ENCODE measurements around the gene CRYBB1. TPM values are rescaled to one million over a fixed set of nuclear protein-coding genes. Genes with fewer than 3 reads are reported as not detected.

CRYBB1 gene
- total RNA-seq, 1 donor = not detected

GRCh38 chr22:26623984-26624383 is 6.2 kb upstream of the CRYBB1 start:
- no peak for TF ChIP-seq CTCF (IDR thresholded peaks at IDR 0.05; ENCODE audit: insufficient read depth, low read length)
- no peak overlapping the region for H3K4me3 ChIP-seq (ENCODE audit: low read depth, low read length)
- DNase-seq (ENCODE audit: low read depth) = no peak

GRCh38 chr22:26621663-26622062 is 3.8 kb upstream of the CRYBB1 start, which contains the start of gene CRYBA4:
TSS of gene CRYBA4 (plus strand) at chr22:26621963. CDS start at chr22:26622597, 634 bp downstream.
- DNase-seq (ENCODE audit: low read depth) = no peak
- no peak within 1 kb of the TSS for H3K4me3 ChIP-seq (ENCODE audit: low read depth, low read length)
- no peak for TF ChIP-seq CTCF (IDR thresholded peaks at IDR 0.05; ENCODE audit: insufficient read depth, low read length)

DNA sequence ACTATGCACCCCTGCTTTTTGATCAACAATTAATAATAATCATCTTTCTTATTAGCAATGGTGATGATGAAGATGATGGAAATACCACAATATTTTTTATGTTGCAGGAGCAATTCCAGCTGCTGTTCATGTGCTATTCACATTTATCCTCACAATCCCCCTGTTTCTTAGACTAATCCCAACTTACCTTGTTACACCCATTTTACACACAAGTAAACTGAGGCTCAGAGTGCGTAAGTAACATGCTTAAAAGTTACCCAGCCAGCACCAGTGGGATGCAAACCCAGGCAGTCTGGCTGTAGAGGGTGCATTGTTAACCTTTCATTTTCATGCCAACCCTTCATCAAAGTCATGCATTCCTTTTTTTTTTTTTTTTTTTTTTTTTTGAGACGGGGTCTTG is 2.4 kb upstream of the CRYBB1 start:
- no peak for DNase-seq (ENCODE audit: low read depth)
- no peak for TF ChIP-seq CTCF (IDR thresholded peaks at IDR 0.05; ENCODE audit: insufficient read depth, low read length)

GRCh38 chr22:26619510-26619909 is 1.7 kb upstream of the CRYBB1 start:
- DNase-seq (ENCODE audit: low read depth) = no peak
- H3K4me3 ChIP-seq (ENCODE audit: low read depth, low read length) = no peak overlapping the region
- TF ChIP-seq CTCF (IDR thresholded peaks at IDR 0.05; ENCODE audit: insufficient read depth, low read length) = no peak

More for the DNA sequence above, 2.4 kb upstream of the CRYBB1 start:
- no peak overlapping the region for H3K4me3 ChIP-seq (ENCODE audit: low read depth, low read length)

DNA sequence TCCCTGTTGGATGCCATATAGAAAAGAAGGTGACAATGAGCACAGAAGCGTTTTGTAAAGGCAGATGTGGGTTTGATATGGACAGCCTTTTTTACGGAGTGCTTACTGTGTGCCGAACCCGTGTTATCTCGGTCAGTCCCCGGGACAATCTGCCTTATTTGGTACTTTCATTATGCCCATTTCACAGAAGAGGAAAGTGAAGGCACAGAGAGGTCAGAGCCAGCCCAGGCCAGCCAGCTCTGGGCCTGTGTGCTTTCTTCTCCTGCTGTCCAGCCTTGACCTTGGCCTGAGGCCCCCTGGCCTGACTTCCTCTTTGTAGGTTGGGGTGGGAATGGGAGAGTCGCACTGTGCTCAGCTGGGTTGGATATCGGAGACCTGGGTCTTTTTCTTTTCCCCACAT is 628 bp upstream of the CRYBB1 start:
- DNase-seq (ENCODE audit: low read depth) = no peak
- TF ChIP-seq CTCF (IDR thresholded peaks at IDR 0.05; ENCODE audit: insufficient read depth, low read length) = no peak
- no peak overlapping the region for H3K4me3 ChIP-seq (ENCODE audit: low read depth, low read length)

- no peak for DNase-seq (ENCODE audit: low read depth)
- TF ChIP-seq CTCF (IDR thresholded peaks at IDR 0.05; ENCODE audit: insufficient read depth, low read length) = no peak
- H3K4me3 ChIP-seq (ENCODE audit: low read depth, low read length) = no peak overlapping the region
Measured at GRCh38 chr22:26616650-26617049, 1.2 kb downstream of the CRYBB1 start.

DNA sequence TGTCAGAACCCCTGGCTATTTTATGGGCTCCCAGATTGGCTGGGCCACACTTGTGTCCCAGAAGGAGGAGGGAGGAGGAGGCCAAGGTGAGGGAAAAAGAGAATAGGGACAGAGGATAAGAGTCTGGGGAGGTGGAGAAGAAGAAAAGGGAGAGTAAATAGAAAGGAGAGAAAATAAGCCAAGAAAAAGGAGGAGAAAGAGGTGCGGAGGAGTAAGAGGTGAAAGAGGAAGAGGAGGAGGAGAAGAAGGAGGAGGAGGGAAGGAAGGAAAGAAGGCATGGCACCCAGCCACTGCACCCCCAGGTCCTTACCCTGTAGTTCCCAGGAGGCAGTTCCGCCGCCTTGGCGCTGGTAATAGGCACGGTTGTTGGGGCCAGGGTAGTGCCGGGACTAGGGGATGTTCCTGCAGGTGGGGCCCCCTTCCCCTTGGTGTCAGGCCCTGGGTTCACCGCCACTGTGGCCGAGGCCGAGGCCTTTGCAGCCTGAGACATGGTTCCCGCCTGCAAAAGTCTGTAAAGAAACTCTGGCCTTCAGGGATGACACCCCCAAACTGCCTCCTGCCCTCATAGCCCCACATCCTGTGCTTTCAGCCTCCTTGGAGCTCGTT is 1.9 kb downstream of the CRYBB1 start:
- no peak for TF ChIP-seq CTCF (IDR thresholded peaks at IDR 0.05; ENCODE audit: insufficient read depth, low read length)
- no peak for DNase-seq (ENCODE audit: low read depth)
- H3K4me3 ChIP-seq (ENCODE audit: low read depth, low read length) = no peak overlapping the region

Data from fibroblast of the aortic adventitia (primary cell).